Measurements from ENCODE around the gene AGBL1. TPM values are rescaled to one million over a fixed set of nuclear protein-coding genes. Genes with fewer than 3 reads are reported as not detected.

Gene AGBL1
- total RNA-seq, 1 experiment from 2014 or later = not detected

DNA sequence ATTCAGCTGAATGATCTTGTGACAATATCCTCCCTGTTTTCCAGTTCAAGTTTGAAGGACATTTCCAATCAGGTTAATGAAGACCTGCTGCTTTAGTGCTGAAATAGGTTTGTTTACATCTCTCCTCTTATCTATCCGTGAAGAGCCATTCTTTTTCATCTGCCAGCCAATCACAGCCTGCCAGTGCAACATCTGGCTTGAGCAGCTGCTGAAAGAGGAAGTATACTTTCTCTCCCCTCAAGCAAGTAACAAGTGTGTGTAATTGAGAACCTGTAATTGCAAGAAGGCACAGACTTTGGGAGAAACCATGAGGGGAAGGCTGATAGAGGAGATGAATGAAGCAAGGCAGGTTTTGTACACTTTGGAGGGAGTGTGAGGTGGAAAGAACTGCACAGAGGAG is 404.3 kb downstream of the AGBL1 start:
- H3K27ac Mint-ChIP-seq = no peak overlapping the region
- H3K4me1 Mint-ChIP-seq = no peaks in the 10 kb centered on the region; a peak in 1 of 4 replicates
- Histone ChIP-seq H2BK20ac (ENCODE audit: low read depth, low read length, poor library complexity, severe bottlenecking) (no peak overlapping the region), H3K18ac (ENCODE audit: insufficient read length, low read depth, low read length) (no peak overlapping the region), H4K20me1 (ENCODE audit: control insufficient read depth, insufficient read depth, insufficient read length) (no peaks in the 10 kb centered on the region), H3K23ac (ENCODE audit: insufficient read length, low read depth, low read length) (no peak overlapping the region), H3K79me2 (ENCODE audit: insufficient read depth, low read length) (no peaks in the 10 kb centered on the region), H2BK12ac (ENCODE audit: insufficient read length, low read depth, low read length) (no peak overlapping the region), H4K91ac (ENCODE audit: insufficient read length, low read depth, low read length) (no peak overlapping the region), H2BK15ac (ENCODE audit: low read depth, low read length) (no peak overlapping the region), H3K9ac (ENCODE audit: extremely low read depth, insufficient read length, low read length) (no peak overlapping the region), H3K27me3 (ENCODE audit: insufficient read depth, low read length) (no peaks in the 10 kb centered on the region), H3K4me1 (ENCODE audit: insufficient read depth, low read length) (no peaks in the 10 kb centered on the region), H3K56ac (ENCODE audit: insufficient read length, low read depth, low read length) (no peak overlapping the region), H4K5ac (ENCODE audit: insufficient read length, low read depth, low read length) (no peak overlapping the region), H2BK120ac (ENCODE audit: low read depth, low read length, poor library complexity, severe bottlenecking) (no peak overlapping the region), H3K4me2 (ENCODE audit: insufficient read depth, insufficient read length, low read length) (no peak overlapping the region), H3K4ac (ENCODE audit: low read depth, low read length) (no peak overlapping the region), H4K8ac (replicated peaks; ENCODE audit: insufficient read length, low read depth, low read length) (no peak overlapping the region), H3K14ac (ENCODE audit: insufficient read depth, low read length) (no peak overlapping the region), H2AFZ (ENCODE audit: low read length) (peak overlapping the region; percentile 48), H3K79me1 (ENCODE audit: insufficient read depth, low read depth, low read length, poor library complexity, severe bottlenecking) (no peaks in the 10 kb centered on the region), H2BK5ac (ENCODE audit: insufficient read length, low read length) (no peak overlapping the region), H3T11ph (ENCODE audit: low read length) (no peak overlapping the region), H3K27ac (ENCODE audit: insufficient read length, low read depth, low read length) (no peak overlapping the region), H2AK5ac (ENCODE audit: insufficient read length, low read length) (no peak overlapping the region), H3K23me2 (ENCODE audit: insufficient read length, low read depth, low read length, poor library complexity, severe bottlenecking) (no peaks in the 10 kb centered on the region), H3K9me3 (ENCODE audit: control insufficient read depth, low read depth, low read length) (no peaks in the 10 kb centered on the region)
- H3K4me3 Mint-ChIP-seq = no peak overlapping the region
- DNase-seq = no peak
- no peaks in the 10 kb centered on the region; the same call in 1 of the 2 replicates for H3K27me3 Mint-ChIP-seq (ENCODE audit: low read depth)
- TF ChIP-seq, protein P1, sequence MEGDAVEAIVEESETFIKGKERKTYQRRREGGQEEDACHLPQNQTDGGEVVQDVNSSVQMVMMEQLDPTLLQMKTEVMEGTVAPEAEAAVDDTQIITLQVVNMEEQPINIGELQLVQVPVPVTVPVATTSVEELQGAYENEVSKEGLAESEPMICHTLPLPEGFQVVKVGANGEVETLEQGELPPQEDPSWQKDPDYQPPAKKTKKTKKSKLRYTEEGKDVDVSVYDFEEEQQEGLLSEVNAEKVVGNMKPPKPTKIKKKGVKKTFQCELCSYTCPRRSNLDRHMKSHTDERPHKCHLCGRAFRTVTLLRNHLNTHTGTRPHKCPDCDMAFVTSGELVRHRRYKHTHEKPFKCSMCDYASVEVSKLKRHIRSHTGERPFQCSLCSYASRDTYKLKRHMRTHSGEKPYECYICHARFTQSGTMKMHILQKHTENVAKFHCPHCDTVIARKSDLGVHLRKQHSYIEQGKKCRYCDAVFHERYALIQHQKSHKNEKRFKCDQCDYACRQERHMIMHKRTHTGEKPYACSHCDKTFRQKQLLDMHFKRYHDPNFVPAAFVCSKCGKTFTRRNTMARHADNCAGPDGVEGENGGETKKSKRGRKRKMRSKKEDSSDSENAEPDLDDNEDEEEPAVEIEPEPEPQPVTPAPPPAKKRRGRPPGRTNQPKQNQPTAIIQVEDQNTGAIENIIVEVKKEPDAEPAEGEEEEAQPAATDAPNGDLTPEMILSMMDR (conservative IDR thresholded peaks at IDR 0.05) = no peak
- no CpG with 5 or more reads among the region's 1 CpG for WGBS (ENCODE audit: extremely low coverage, insufficient read length, low lambda C conversion rate)
- H3K36me3 Mint-ChIP-seq (ENCODE audit: insufficient read depth in 1 of 3, low read depth in 3 of 3) = no peaks in the 10 kb centered on the region; a peak in 2 of 7 replicates
- peaks cover 4% of the 10 kb centered on the region in 2 experiments; a peak in 2 of 5 replicates for H3K9me3 Mint-ChIP-seq

Data from H9 (cell line).